GM12865 (cell line): Measurements from ENCODE around the gene TRIO.

Source experiments
- DNase-seq: peaks from one replicate; pipeline ENCODE4 v3.0.0; 2010; ENCODE audit warnings: low read depth
- H3K4me3 ChIP-seq: 2 replicates; pipeline ENCODE4 v1.5.1; 2011; ENCODE audit warnings: mild to moderate bottlenecking, low read depth, low read length, control low read depth
- TF ChIP-seq, protein P1 (sequence below): IDR thresholded peaks from 2 replicates; pipeline ENCODE4 v1.5.1; 2011; ENCODE audit warnings: low read length, control low read depth, low read depth, inconsistent platforms; ENCODE audit not compliant: insufficient read depth; ENCODE audit errors: missing control alignments

TRIO gene

GRCh38 chr5:14525397-14525796, 382.3 kb downstream of the TRIO start:
- DNase-seq: no peak
- TF ChIP-seq, protein P1, sequence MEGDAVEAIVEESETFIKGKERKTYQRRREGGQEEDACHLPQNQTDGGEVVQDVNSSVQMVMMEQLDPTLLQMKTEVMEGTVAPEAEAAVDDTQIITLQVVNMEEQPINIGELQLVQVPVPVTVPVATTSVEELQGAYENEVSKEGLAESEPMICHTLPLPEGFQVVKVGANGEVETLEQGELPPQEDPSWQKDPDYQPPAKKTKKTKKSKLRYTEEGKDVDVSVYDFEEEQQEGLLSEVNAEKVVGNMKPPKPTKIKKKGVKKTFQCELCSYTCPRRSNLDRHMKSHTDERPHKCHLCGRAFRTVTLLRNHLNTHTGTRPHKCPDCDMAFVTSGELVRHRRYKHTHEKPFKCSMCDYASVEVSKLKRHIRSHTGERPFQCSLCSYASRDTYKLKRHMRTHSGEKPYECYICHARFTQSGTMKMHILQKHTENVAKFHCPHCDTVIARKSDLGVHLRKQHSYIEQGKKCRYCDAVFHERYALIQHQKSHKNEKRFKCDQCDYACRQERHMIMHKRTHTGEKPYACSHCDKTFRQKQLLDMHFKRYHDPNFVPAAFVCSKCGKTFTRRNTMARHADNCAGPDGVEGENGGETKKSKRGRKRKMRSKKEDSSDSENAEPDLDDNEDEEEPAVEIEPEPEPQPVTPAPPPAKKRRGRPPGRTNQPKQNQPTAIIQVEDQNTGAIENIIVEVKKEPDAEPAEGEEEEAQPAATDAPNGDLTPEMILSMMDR: no peak
- no peak overlapping the region for H3K4me3 ChIP-seq

DNA sequence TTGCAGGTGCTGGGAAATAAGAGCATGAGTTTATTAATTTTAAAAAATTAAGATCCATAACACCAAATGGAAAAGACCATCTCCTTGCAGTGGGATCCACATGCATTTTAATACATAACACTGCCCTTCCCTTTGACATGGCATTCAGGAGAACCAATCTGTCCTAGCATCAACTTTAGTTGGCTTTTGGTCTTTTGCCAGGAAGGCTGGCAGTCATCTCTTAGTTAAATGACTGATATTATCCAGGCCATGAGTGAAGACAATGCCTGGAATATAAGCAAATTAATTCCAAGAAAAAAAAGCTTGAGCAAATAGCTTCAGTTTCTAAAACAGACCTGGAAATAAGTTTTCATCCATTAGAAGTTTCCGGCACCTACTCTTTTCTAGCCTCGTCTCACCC, 383.4 kb downstream of the TRIO start:
- no peak for DNase-seq
- TF ChIP-seq, protein P1: no peak
- H3K4me3 ChIP-seq: no peak overlapping the region

DNA sequence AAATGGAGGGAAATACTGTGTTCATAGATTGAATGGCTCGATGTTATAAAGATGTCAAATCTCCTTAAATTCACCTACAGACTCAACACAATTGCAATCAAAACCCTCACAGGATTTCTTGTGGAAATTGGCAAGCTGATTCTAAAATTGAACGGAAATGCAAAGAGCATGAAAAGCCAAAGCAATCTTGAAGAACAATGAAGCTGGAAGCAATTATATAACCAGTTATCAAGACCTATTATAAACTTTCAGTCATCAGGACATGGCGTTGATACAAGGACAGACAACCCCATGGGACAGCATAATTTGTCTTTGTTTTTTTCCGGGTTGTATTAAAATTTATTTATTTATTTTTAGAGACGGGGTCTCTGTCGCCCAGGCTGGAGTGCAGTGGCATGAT, 385.0 kb downstream of the TRIO start:
- no peak for DNase-seq
- H3K4me3 ChIP-seq: no peak overlapping the region
- TF ChIP-seq, protein P1: no peak

DNA sequence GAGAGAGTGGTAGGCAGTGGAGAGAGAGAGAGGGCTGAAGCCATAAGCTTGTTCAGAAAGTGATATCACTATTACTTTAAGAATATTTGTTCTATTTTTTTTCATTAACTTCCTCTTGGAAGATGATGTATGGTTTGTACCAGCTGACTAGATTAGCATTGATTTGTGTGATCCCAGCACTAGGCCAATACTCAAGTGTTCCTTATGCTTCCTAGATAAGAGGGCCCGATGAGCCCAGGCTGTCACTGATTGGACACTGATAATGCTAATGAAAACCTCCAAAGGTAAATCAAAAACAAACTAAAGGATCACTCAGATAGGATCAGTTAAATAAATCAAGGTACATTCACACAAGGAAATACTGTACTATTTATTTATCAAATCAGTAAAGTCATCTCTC, 385.8 kb downstream of the TRIO start:
- no peak overlapping the region for H3K4me3 ChIP-seq
- no peak for DNase-seq
- TF ChIP-seq, protein P1: no peak

DNA sequence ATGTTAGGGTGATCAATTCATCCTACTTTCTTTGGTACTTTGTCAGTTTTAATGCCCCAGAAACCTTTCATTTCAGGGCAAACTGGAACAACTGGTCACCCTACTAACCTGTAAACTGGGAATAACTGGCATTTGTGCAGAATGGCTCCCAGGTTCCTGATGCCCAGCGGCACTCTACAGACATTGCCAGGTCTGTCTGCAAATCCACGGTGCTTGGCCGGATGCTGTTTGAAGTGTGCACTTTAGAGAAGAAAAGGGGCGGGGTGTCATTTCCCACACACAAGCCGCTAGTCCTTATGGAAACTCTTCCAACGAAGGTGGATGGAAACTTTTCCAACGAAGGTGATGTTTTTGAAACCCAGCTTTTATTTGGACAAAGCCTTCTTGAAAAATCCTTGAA, 388.5 kb downstream of the TRIO start:
- DNase-seq: no peak
- no peak overlapping the region for H3K4me3 ChIP-seq
- TF ChIP-seq, protein P1: no peak

GRCh38 chr5:14532180-14532579, 389.0 kb downstream of the TRIO start:
- H3K4me3 ChIP-seq: no peak overlapping the region
- DNase-seq: no peak
- TF ChIP-seq, protein P1: no peak

DNA sequence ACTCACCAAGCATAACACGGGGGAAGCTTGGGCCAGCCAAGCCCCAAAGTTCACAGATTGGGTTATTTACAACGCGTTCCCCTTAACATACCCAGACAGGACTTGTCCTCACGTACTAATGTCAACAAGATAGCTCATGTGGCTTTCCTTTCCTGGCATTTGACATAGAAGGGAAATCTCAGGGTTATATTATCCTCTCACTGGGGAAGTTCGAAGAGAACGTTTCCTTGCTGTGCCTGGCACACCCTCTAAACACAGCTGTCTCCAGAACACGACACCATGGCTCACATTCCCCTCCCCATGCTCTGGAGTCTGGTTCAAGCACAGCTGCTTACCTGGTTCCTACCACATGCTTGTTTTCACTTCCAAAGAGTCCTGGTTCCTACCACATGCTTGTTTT, 391.6 kb downstream of the TRIO start:
- TF ChIP-seq, protein P1: no peak
- no peak for DNase-seq
- no peak overlapping the region for H3K4me3 ChIP-seq
